T-helper 22 cell (primary cell): ENCODE data around the gene UPF2.
"Not testable (repeated sequence)": the region's sequence is repeated elsewhere in the genome, so short reads cannot be mapped to it uniquely, and the experiment has no call there.

Experiments used
- DNase-seq: peaks from one replicate; pipeline ENCODE4 v3.0.0-alpha.2; 2020; ENCODE audit warnings: low read depth

Gene UPF2

DNA sequence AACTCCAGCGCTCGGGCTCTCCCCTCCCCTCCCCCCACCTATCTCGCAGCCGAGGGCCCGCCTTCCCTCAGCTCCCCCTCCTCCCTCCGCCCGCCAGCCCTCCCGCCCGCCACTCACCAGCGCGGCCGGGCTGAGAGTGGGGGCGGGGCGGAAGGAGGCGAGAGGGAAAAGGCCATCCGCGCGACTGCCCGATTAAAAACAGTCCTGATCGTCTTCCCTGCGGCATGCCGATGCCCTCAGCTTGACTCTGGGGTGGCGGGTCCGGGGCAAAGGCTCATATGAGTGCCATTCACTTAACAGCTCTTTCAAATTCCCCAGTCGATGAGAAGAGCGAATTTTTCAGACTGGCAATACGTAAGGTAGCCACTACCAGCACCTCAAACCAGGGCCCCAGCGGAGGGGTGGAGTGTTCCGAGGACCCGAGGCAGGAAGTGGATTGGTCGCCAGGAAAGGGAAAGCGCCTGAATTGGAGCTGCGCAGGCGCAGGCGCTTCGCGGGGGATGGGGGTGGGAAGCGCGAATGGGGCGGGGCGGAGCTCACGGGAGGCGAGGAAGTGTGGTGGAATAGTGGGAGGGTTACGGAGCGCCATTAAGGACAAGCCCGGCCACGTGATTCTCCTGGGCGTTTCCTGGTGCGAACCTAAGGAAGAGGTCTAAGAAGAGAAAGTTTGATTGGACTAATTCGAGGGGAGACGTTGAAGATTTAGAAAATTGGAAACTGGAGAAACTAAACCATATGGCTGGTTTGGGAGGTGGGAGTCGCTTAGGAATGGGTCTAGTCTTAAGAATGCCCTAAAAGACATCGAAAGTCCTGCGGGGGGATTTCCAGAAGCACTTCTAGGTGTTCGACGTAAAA, at the start of gene UPF2:
Gene UPF2, minus strand, starts transcription at position 13 of the 855 bp plus-strand sequence. CDS start 7,386 bp downstream, outside the sequence.
- peak; percentile 97 for DNase-seq

DNA sequence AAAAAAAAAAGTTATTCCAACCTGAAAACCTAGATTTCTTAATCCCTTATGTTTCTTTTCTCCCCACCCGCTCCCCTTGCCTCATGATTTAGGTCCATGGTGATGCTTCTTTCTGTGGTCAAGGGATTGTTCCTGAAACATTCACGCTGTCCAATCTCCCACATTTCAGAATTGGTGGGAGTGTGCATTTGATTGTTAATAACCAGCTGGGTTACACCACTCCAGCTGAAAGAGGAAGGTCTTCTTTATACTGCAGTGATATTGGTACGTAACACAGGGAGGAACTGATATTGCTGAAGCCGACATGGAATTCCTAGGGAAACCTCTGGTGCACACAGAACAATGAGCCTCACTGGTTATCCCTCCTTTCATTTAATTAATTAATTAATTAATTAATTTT, 48.8 kb upstream of the UPF2 start:
- no peak for DNase-seq

GRCh38 chr10:12088919-12089318, 46.3 kb upstream of the UPF2 start:
- no peak for DNase-seq

DNA sequence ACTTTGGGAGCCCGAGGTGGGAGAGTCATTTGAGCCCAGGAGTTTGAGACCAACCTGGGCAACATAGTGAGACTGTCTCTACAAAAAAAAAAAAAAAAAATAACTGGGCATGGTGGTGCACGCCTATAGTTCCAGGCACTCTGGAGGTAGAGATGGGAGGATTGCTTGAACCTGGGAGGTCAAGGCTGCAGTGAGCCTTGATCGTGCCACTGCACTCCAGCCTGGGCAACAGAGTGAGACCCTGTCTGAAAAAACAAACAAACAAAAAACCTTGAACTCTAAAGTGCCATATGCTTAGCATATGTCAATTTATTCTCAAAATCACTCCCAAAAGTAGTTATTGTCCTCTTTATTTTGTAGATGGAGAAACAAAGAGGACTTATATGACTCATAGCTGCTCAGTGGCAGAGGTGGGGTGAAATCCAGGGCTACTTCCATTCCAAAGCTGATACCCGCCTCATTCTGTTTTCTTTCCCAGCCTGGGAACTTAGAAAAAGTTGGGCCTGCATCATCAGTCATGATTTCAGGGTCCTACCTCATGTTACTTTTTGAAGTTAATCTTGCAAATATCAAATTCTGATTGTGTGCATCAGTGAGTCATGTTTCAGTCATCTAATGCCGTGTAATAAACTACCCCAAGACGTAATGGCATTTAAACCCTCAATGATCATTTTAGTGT, 39.4 kb upstream of the UPF2 start:
- no peak for DNase-seq

GRCh38 chr10:12081470-12081869, 38.9 kb upstream of the UPF2 start:
- no peak for DNase-seq

- no peak for DNase-seq
These were observed 35.1 kb upstream of the UPF2 start for GRCh38 chr10:12077580-12078180.

GRCh38 chr10:12073526-12073925, 30.9 kb upstream of the UPF2 start:
- DNase-seq: no peak

- DNase-seq: not testable (repeated sequence)
These were observed 28.8 kb upstream of the UPF2 start for GRCh38 chr10:12071441-12071840.

GRCh38 chr10:12068449-12069269, 26.1 kb upstream of the UPF2 start, which contains the start of gene DHTKD1:
Gene DHTKD1 (plus strand): TSS chr10:12068954. CDS start chr10:12069034, 80 bp downstream.
- DNase-seq: peak; percentile 95

DNA sequence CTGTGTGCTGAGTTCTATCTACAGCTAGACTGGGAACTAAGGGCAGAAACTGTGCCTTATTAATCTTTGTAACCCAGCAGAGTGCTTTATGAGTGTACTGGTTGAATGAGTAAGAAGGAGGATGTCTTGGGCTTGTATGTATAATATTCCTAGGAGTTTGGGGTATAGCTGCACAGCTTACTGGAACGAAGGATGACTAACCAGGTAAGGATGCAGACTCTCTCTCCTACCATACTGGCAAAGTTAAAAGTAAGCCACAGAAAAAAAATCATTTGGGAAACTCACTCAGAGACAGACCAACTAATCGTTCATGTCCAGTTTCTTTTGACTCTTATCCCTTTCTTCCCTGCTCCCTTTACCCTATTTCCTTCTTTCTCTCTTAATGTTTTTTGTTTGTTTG, 24.7 kb upstream of the UPF2 start:
- no peak for DNase-seq

DNA sequence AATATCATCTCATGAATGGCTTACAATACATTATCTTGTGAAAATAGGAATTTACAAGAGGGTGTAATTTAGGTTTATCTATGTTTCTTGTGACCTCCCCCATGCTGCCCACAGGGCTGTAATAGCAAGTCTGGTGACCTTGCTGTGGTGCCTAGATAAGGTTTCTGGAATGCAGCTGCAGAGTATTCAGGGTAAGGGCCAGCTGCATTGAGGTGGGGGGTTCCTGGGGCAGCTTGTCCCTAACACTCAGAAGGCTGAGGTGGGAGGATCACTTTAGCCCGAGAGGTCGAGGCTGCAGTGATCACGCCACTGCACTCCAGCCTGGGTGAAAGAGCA, 20.8 kb upstream of the UPF2 start:
- no peak for DNase-seq

- DNase-seq: no peak
These were observed 20.3 kb upstream of the UPF2 start for GRCh38 chr10:12062754-12063482.

GRCh38 chr10:12061124-12061523, 18.5 kb upstream of the UPF2 start:
- no peak for DNase-seq

DNA sequence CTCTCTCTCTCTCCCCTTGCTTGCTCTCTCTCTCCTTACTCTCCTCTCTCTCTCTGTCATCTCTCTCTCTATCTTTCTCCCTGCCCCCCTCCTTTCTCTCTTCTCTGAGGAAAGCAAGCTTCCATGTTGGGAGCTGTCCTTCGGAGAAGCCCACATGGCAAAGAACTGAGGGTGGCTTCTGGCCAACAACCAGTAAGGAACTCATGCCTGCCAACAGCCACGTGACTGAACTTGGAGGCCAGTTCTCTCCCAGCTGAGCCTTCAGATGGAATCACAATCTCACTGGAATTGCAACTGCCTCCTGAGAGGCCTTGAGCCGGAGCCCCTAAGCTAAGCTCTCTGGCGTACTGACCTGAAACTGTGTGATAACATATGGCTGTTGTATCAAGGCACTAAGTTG, 14.1 kb upstream of the UPF2 start:
- no peak for DNase-seq

- DNase-seq: no peak
These were observed 13.1 kb upstream of the UPF2 start for GRCh38 chr10:12055732-12056131.

DNA sequence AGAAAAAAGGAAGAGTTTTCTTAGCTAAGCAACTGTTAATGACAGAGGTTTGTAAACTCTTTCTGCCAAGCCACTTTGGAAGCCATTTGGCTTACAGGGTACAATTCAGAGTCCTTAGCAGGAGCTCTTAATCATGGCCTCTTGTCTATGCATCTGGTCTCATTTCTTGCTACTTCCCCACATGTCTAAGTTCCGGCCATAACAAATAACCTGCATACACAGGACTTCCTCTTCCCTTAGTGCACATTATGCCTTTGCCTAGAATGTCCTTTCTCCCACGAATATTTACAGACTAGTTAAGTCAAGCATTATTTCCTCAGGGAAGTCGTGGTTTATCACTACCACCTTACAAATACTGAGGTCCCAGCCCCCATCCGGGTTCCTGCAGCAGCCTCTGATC, 8.6 kb upstream of the UPF2 start:
- no peak for DNase-seq

GRCh38 chr10:12050528-12050927, 7.9 kb upstream of the UPF2 start:
- no peak for DNase-seq

DNA sequence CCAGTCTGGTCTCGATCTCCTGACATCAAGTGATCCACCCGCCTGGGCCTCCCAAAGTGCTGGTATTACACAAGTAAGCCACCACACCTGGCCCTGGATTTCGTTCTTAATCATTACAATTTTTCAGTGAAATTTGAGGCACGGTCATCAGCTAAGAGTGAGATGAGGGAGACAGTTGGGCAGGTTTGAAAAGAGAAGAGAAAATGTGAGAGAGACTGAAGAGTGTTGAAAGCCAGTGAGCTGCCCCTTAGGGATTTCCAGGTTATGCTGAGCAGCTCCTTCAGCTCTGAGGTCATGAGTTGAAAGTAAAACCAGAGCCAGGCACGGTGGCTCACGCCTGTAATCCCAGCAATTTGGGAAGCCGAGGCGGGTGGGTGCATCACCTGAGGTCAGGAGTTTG, 5.9 kb upstream of the UPF2 start:
- no peak for DNase-seq

- DNase-seq: no peak
These were observed 3.0 kb upstream of the UPF2 start for GRCh38 chr10:12045596-12045995.

GRCh38 chr10:12042409-12042796, 206 bp downstream of the UPF2 start:
- DNase-seq: peak; percentile 43

DNA sequence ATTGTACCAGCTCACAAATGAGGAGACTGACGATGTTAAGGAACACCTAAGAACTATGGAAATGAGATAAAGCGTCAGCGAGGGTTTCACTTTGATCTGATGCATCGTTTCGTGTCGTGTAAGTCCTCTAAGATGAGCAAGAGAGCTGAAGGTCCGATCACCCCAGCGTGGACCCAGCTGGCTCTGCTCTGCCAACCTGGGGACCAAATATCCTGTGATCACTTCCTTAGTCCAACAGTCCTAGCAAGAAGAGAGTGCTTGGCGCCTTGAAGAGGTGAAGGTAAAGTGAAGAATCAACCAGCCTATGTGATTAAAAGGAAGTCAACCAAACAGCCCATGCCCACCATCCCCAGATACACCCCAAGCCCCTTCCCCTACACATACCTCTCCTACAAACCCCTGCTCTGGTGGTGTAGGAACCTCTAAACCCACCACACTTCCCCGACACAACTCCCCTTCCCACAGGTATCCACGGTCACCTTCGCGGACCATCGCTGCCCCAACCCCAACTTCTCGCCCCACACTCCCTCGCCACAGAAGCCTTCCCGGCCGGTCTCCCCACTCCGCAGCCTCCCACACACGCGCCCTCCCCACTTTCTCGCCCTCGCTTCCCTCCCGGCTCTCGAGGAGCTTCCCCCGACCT, 722 bp downstream of the UPF2 start:
- DNase-seq: no peak
